Suppressor macrophage treated with lipopolysaccharide for 1 hour (primary cell): Measurements from ENCODE around the gene MAP4K2.
"Not testable (repeated sequence)": the region's sequence is repeated elsewhere in the genome, so short reads cannot be mapped to it uniquely, and the experiment has no call there.

ENCODE experiments used
- DNase-seq, 3 donors: peaks; one replicate each; pipeline ENCODE4 v3.0.0-alpha.2; 2020 to 2022

Gene MAP4K2

DNA sequence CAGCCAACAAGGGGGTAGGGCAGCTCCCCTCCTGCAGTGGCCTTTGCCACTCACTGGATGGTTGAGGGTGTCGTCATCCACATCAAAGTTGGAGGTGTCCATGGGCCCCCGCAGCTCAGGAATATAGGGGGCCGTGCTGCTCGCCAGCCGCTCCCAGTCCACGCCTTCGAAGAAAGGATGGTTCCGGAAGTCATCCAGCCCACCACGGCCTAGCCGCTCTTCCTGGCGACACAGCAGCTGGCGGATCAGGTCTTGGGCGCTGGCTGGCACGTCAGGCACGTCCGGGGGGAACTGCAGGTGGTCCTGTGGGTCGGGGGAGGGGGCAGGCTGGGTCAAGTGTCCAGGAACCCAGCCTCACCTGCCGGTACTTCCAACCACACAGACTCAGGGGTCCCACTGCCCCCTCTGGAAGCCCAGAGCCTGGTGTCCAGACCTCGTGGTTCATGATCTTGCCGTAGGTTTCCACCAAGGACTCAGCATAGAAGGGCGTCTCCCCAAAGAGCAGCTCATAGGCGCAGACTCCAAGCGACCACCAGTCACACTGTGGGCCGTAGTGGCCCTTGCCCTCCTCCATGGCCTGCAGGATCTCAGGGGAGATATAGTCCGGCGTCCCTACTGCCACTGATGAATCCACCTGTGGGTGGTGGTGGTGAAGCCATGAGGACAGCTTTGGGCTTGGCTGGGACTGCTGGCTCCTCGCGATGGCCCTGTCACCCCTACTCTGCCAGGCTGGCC is 35.8 kb upstream of the MAP4K2 start:
- no peak for DNase-seq

DNA sequence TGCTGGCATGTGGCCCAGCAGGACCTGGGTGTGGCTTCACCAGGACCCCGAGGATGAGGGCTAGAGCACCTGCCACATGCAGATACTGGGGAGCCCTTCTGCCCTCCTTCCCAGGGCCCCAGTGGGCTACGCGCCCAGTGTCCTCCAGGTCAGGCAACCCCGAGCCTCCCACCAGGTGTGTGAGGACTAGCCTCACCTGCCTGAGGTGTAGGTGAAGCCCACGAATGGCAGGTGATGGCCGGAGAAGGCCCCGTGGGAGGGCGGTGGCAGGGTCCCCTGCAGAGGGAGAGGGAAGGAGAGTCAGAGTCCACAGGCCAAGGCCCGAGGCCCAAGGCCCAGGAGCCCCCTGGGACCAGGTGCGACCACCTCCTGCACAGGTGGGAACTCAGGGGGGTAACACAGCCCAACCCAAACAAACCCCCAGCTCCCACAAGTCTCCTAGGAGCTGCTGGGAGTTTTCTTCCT is 34.9 kb upstream of the MAP4K2 start:
- no peak for DNase-seq

DNA sequence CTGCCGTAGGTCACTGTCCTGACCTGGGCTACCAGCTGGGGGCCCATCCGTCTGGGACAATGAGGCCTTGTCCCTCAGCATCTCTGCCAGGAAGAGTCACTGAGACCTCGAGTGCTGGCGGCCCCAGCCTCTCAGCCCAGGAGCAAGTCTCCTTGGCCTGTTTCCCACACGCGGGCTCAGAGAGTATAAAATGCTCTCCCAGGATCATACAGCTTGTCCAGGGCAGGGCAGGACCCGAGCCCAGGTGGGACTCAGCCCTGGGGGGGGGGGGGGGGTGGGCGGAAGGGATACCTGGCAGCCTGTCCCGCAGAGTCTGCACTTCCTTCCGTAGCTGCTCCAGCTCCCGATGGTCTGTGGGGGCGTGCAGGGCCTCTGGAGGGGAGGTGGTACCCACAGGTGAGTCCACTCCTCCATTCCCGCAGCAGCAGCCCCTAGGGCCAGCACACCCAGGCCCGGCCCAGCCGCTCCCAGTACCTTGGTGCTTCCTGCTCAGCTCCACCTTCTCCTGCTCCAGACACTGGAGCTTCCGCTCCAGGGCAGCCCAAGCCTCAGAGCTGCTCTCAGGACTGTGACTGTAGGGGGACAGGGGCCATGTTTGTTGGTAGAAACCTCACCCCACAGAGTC is 33.5 kb upstream of the MAP4K2 start:
- DNase-seq, result no peak

DNA sequence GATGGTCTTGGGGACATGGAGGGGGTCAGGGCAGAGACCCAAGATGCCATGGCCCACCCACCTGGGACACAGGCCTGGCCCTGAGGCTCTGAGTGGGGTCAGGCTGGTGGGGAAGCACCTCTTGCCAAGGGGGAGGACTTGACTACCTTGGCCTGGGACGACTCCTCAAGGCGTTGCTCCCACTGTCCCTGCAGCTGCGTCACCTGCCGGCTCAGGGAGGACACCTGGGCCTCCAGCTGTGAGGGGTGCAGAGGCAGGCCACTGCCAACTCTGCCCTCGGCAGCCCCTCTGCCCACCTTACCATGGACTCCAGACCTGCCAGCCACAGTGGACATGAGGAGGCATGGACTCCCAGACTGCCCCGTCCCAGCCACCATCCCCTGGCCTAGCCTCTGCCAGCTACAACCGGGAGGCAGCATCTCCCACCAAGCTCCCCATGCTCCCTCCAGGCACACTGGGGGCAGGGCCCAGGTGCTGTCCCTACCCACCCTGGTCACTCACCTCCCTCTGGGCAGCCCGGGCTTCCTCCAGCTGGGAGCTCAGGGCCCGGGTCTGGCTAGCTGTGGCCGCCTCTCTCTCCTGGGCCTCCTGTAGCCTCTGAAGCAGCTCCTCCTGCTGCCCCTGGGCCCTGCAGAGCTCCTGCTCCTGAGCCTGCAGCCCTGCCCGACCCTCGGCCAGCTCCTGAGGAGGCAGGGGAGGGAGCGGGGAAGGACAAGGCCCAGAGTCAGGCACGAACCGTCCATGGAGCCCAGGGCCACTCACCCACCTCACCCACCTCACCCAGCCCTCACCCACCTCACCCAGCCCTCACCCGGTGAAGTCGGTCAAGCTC is 32.8 kb upstream of the MAP4K2 start:
- DNase-seq, result no peak

DNA sequence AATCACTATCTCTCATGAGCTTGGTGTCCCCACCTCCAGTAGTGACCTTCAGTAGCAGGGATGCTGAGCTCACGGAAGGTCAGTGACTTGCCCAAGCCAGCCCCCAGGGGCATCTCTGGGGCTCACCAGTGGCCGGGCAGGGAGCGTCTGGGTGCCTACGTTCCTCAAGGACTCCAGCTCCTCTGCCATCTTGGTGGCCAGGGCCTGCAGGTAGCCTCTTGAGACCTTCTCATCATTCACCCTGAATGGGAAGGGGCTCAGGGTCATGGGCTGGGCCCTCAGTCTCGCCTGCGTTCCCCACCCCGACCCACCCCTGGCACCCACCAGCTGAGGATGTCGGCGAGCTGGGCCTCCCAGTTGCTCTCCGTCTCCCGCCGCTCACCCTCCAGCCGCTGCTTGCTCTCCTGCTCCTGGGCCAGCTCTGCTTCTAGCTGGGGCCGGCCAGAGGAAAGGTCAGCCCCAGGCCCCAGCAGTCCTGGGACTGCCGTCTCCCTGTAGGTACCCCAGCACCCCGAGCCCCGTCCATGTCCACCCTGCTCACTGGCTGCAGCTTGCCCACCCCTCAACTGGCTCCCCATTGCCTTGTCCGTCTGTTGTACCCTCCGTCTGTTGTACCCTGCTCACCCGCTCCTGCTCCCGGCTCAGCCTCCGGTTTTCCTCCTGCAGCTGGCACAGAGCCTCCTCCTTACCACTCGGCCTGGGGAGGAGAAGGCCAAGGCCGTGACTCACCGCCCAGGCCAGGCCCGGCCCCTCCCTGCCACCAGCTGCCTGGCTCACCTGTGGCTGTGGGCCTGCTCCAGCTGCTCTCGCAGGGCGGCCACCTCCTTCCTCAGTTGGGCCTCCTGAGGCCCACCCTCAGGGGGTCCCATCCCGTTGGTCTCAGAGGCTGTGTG is 32.0 kb upstream of the MAP4K2 start:
- no peak for DNase-seq

DNA sequence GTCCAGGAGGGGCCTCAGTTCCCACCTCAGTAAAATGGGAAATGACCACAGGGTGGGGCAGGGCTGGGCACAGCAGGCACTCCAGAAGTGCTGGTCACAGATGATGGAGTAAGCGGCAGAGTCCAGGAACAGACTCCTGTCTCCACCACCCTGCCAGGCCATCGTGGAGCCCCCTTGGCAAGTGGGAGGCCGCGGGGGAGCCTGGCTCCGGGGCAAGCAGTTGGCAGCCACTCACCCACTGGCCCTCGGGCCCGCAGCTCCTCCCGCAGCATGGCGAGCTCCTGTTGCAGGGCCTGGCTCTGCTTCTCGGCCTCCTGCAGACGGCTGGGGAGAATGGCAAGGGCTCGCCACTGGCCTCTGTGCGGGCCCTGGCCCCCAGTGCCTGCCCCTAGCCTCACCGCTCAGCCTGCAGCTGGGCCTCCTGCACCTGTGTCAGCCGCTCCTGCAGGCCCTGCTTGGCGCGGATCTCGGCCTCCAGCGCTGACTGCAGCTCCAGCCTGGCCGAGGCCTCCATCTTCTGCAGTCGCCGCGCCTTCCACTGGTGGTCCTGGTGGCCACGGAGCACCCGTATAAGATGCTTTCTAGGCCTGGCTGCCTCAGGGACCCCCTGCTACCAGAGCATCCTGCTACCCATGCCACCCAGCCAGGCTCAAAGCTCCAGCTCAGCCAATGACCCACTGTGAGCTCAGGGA is 31.2 kb upstream of the MAP4K2 start:
- DNase-seq, result no peak

DNA sequence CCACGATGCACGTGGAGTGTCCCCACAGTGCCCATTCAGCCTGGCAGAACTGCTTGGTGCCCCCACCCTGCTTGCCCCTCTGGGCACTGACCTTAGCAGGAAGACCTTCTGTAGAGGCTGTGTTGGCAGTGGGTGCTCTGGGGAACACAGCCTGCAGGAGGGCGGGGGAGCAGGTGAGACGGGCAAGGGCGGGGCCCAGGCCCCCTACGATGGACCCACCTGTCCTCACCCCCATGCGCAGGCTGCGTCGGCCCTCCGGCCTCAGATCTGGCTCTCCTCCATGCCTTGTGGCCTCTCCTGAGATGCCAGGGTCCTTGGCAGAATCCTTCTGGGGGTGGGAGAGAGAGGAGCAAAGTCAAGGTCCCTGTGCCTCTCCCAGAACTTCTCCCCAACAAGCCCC is 30.5 kb upstream of the MAP4K2 start:
- DNase-seq, result no peak

DNA sequence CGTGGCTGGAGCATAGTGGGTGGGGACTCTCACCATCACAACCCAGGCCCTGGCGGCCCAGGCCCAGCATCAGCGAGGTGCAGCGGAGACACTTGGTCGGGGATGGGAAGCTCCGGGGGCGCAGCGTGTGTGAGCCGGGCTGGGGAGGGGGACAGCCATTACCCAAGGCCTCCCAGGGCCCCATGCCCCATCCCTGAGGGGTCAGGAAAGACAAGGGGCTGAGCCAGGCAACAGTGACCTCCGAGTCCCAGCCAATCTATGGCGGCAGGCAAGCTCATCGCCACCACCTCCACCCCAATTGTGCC is 30.1 kb upstream of the MAP4K2 start:
- no peak for DNase-seq

DNA sequence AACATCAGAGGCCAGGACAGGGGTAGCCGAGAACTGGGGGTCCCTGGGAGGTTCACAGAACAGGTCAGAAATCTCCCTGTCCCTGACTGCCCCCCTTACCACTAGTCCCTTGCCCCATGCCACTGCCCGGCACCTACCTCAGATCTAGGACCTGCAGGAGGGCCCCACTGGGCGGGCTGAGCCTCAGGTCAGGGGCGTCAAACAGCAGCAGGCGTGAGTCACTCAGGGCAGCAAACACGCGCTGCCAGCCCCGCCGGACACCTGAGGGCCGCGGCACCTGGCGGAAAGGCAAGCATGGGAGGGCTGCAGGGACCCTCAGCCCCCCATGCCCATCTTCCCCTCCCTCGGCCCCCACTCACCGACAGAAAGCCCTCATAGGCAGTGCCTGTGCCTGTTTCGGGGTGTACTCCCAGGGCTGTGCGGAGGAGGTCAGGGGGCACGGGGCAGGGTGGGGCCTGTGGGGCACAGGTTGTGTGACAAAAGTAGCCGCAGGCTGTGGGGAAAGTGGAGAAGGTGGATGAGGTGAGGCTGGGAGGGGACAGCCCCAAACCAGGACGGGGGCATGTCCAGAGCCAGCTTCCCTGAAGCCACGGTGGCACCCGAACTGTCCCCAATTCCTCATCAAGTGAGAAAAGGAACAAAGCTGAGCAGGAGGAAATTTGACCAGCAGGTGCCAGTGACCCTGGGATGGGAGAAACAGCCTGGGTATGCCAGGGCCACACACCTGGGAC is 29.6 kb upstream of the MAP4K2 start:
- no peak for DNase-seq

DNA sequence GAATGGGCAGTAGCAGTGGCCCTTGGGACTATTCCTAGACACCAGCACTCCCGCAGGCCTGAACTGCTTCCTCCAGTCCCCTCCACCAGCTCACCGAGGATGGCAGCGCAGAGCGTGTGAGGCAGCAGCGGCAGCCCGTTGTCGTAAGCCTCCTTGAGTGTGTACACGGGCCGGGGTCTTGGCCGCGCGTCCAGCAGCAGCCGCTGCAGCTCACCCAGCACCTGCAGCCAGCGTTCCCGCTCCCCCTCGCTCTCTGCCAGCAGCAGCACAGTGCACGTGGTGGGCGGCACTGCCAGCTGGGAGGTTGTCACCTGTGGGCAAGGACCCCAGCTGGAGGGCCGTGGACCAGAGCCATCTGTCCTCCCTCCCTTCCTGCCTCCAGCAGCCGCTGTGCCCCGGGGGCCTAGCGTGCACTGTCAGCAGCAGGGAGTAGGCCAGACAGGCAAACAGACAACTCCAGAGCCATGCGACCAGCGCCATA is 28.4 kb upstream of the MAP4K2 start:
- DNase-seq, result no peak

DNA sequence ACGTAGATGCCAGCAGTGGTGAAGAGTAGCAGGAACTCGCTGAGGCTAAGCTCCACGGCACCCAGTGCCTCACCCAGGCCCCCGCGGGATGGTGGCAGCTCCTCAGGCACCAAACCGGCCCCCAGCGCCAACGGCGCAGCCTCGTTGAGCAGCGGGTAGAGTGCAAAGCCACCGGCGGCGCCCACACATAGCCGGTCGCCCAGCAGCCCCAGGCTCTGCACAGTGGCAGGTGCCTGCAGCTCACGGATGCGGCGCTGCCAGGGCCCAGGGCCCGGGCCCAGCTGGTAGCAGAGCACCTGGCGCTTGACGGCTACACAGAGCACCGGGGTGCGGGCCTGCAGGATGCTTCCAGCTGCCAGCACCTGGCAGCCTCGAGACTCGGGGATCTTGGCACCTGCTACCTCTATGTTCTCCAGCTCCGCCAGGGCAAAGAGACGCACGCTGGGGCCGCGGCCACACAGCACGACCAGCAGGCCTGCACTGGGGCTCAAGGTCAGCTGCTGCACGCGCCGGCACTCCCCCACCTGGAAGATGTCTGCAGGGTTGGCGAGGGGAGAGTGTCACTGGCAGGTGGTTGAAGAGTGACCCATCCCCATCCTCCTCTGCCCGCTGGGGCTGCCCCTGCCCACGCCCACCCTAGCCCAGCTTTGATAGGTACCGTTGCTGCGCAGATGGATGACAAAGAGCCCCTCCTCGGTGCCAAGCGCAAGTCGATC is 26.7 kb upstream of the MAP4K2 start:
- DNase-seq, result no peak

DNA sequence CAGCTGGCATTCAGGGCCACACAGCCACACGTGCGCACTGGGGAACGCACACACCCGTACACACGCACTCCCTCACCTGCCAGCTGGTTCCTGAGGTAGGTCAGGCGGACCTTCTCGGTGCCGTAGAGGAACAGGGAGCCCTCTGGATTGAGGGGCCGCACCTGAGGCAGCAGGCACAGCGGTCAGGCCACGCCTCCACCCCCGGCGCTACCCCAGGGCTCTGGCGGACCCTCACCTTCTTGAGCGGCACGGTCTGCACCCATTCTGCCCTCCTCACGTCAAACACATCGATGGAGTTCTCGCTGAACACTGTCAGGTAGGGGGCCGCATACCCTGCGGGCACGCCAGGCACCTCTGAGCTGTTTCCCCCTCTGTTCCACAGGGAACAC is 24.4 kb upstream of the MAP4K2 start:
- DNase-seq, result no peak

DNA sequence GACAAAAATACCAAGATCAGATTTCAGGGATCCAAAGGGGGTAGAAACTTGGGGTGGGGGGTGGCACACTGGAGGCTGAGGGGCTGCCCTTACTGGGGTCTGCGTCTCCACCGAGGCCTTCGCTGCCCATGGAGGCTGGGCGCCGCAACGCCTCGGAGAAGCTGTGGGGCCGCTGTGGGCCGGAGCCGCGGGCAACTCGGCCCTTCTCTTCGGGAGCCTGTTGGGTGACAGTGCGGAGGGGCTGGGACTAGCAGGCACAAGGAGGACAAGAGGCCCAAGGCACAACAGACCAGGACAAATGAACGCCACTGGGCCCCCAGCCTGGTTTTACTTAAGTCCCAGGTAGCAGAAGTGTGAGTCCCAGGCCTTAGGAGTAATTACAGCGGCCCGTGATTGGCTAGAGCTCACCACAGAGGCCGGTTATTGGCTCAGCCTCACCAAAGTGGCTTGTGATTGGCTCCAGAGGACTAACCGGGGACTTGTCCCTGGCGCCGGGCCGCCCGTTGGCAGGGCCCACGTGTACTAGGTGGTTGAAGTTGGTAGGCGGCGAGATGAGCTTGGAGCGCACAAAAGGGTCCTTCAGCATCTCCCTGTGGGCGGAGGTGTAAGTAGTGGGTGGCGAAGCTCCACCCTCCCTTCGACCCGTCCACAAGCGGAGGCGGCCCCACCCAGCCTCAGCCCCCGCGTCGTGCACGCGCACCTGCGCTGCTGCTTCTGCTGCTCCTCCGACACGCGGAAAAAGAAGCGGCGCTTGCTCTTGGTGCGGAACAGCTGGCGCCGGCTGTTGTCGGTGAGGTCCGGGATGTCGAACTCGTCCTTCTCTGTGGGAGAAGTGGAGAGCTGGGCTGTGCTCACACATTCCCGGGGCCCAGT is 23.8 kb upstream of the MAP4K2 start:
- DNase-seq, result no peak

DNA sequence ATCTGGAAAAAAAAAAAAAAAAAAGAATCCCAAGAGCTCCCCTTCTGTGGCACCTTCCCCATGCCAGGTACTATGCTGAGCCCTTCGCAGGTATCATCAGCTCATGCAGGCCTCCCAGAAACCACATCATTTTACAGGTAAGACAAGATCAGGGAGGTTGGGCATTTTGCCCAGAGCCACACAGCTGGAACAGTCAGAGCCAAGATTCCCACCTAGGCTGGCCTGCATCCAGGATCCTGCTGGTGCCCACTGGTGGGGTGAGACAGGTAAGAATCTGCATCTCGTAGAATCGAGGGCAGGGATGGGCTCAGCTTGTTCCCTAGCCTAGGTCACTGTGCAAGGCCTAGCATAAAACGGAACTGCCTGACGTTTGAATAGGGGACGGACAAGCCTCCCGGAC is 23.0 kb upstream of the MAP4K2 start:
- DNase-seq, result no peak

DNA sequence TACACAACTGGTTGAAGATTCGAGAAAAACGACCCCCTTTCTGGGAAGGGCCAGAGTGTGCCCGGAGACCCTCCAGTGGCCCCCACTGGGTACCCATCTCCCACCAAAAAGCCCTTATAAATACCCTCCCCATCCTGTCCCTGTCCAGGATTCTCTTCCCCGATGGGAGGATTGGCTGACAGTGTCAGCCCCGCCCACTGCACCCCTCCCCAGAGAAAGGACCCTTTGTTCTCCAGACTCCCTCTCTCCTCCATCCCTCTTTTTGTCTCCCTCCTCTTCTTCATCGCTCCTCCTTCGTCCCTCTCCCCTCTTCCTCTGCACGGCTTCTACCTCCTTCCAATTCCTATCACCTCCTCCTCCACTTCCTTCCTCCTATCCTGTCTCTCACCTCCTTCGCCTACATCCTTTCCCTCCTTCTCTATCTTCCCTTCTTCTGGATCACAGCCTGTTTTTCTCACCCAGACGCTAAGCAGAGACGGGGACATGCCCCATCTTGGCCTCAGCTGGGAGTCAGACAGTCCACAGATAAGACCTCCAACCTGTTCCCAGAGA is 20.6 kb upstream of the MAP4K2 start:
- DNase-seq, result no peak

DNA sequence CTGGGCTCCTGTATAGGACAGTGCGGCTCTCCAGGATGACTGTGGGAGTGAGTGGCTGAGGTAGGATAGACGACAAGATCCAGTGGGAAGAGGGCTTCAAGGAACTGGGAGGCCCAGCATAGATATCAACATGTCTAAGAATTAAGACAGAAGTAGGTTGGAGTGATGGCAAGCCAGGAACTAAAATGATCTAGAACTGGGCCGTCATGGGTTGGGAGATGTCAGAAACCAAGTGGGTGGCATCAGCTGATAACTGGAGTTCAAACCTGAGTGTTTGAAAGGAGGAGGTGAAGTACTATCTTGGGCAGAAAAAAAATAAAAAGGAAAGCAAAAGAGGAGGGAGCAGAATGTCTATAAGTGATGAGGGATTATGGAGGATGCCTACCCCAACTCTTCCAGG is 14.5 kb upstream of the MAP4K2 start:
- DNase-seq, result no peak

DNA sequence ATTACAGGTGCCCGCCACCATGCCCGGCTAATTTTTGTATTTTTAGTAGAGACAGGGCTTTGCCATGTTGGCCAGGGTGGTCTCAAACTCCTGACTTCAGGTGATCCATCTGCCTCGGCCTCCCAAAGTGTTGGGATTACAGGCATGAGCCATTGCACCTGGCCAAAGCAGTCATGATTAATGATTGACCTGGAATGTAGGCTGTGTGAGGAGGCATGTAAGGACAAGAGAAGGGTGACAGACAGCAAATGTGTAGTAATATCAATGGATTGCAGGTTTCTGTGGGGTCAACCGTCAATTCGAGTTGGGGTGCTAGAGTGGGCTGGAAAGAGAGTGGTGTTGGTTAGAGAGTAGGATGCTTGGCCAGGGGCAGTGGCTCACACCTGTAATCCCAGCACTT is 12.4 kb upstream of the MAP4K2 start:
- not testable (repeated sequence) for DNase-seq

DNA sequence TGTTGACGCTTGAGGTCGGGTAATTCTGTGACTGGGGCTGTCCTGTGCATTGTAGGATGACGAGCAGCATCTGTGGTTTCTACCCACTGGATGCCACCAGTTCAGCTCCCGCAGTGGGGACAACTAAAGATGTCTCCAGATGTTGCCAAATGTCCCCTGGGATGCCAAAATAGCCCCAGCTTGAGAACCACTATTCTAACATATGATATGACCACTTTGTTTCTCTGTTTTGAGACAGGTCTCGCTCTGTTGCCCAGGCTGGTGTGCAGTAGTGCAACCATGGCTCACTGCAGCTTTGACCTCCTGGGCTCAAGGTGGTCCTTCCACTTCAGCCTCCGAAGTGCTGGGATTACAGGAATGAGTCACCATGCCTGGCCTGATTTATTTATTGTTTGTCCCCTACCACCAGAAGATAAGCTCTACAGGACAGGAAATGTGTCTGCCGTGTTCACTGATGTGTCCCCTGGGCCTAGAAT is 11.7 kb upstream of the MAP4K2 start:
- DNase-seq, result no peak

DNA sequence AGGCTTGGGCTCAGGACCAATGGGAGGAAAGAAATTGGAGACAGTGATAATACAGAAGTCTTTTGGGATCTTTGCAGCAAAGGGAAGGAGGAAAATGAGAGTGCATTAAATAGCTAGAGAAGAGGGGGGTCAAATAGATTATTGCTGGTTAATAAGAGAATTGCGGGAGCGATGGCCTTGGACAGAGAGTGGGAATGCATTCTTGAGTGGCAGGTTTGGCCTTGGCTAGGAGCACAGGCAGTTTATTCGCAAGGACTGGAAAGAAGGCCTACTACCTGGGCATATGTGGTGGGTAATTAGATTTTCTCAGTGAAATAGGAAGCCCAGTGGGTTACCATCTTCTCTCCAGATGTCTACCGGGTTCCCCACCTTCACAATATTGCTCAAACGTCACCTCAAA is 10.8 kb upstream of the MAP4K2 start:
- DNase-seq, result no peak
